A673 (cell line): ENCODE data around the gene BPIFB1. TPM values are rescaled to one million over a fixed set of nuclear protein-coding genes. Genes with fewer than 3 reads are reported as not detected.

Experiments used
- BruUV-seq: library from RNA; stranded (reverse); fragments of 400-500 nt; replicated peaks from 2 replicates; lab custom pipeline; 2021; lab: Mats Ljungman, UMichigan
- CTCF ChIA-PET: fragments of 300-600 bp; sonication (Branson Sonifier 250); formaldehyde crosslinking; loops from one replicate; lab custom pipeline; 2022; ENCODE audit warnings: antibody characterized with exemption; lab: Charles Lee
- POLR2A ChIA-PET: fragments of 300-600 bp; sonication (Branson Sonifier 250); formaldehyde crosslinking; loops from one replicate; lab custom pipeline; 2022; ENCODE audit warnings: antibody characterized with exemption; ENCODE audit not compliant: low non-redundant PET; lab: Charles Lee
- DNase-seq: peaks from one replicate; pipeline ENCODE4 v3.0.0-alpha.2; 2015; ENCODE audit warnings: low spot score
- H3K27ac ChIP-seq: fragments of 200-600 bp; sonication (generic); 2 replicates; pipeline ENCODE4 v1.5.1; 2016; ENCODE audit warnings: mixed run types, low read depth, mild to moderate bottlenecking, mixed read lengths, antibody characterized with exemption, low read length; ENCODE audit not compliant: poor library complexity, severe bottlenecking
- H3K27me3 ChIP-seq: fragments of 200-600 bp; sonication (generic); replicated peaks from 2 replicates; pipeline ENCODE4 v1.6.1; 2017; ENCODE audit warnings: mixed run types, low read depth, mild to moderate bottlenecking, mixed read lengths, antibody characterized with exemption, low read length; ENCODE audit not compliant: insufficient read depth, poor library complexity
- H3K36me3 ChIP-seq: fragments of 200-600 bp; sonication (generic); 2 replicates; pipeline ENCODE4 v1.6.1; 2016; ENCODE audit warnings: mixed run types, mild to moderate bottlenecking, mixed read lengths, antibody characterized with exemption, low read length; ENCODE audit not compliant: insufficient read depth, poor library complexity, severe bottlenecking
- H3K4me1 ChIP-seq: fragments of 200-600 bp; sonication (generic); 2 replicates; pipeline ENCODE4 v1.6.1; 2017; ENCODE audit warnings: mixed run types, mild to moderate bottlenecking, mixed read lengths, antibody characterized with exemption, low read length; ENCODE audit not compliant: insufficient read depth, poor library complexity, severe bottlenecking
- H3K4me3 ChIP-seq: fragments of 200-600 bp; sonication (generic); 2 replicates; pipeline ENCODE4 v1.5.1; 2016; ENCODE audit warnings: low read depth, mixed run types, mild to moderate bottlenecking, mixed read lengths, low read length; ENCODE audit not compliant: poor library complexity, severe bottlenecking
- H3K9me3 ChIP-seq: fragments of 200-600 bp; sonication (generic); 2 replicates; pipeline ENCODE4 v1.6.1; 2016; ENCODE audit warnings: mixed run types, low read depth, mild to moderate bottlenecking, mixed read lengths, antibody characterized with exemption, low read length; ENCODE audit not compliant: poor library complexity, severe bottlenecking
- CTCF ChIP-seq: fragments of 300-800, 200-600 bp; sonication (generic); conservative IDR thresholded peaks from 2 replicates; pipeline ENCODE4 v1.5.1; 2017; ENCODE audit warnings: low read depth, mild to moderate bottlenecking, antibody characterized with exemption, low read length, moderate library complexity, mixed read lengths
- EZH2 ChIP-seq: fragments of 200-600 bp; sonication (generic); IDR thresholded peaks from 2 replicates; pipeline ENCODE4 v1.6.1; 2017; ENCODE audit warnings: borderline replicate concordance, low read depth, mild to moderate bottlenecking, mixed read lengths, antibody characterized with exemption, low read length; ENCODE audit not compliant: poor library complexity, severe bottlenecking
- intact Hi-C: fragments of 100-400 bp; cut with micrococcal nuclease; formaldehyde crosslinking; loops from one replicate; pipeline ENCODE4 v1.10.0; 2022; ENCODE audit not compliant: unreplicated experiment
- total RNA-seq: library from RNA; stranded (reverse); gene quantifications from 2 replicates; pipeline ENCODE4 v1.2.3, GENCODE V29; 2021

Gene BPIFB1
- total RNA-seq, 1 experiment from 2014 or later: not detected

- no peak overlapping the region for H3K27ac ChIP-seq
- ChIA-PET POLR2A (no interaction called here), CTCF (no interaction called here)
- H3K4me3 ChIP-seq: no peak overlapping the region
- H3K4me1 ChIP-seq: no peaks in the 10 kb centered on the region
- DNase-seq: no peak
- no peaks in the 10 kb centered on the region for H3K36me3 ChIP-seq
- no TSS peak for BruUV-seq
- H3K9me3 ChIP-seq: no peaks in the 10 kb centered on the region
- no peak for TF ChIP-seq CTCF
- no peak for TF ChIP-seq EZH2
- intact Hi-C loops: no loop called here
- peaks cover 11% of the 10 kb centered on the region for H3K27me3 ChIP-seq
Measured at GRCh38 chr20:33316958-33317357, 33.9 kb downstream of the BPIFB1 start.

- CTCF ChIA-PET: no interaction called here
- H3K4me1 ChIP-seq: no peaks in the 10 kb centered on the region
- POLR2A ChIA-PET: no interaction called here
- H3K27me3 ChIP-seq: peaks cover 11% of the 10 kb centered on the region
- intact Hi-C loops: no loop called here
- H3K27ac ChIP-seq: no peak overlapping the region
- no peak for DNase-seq
- no peak overlapping the region for H3K4me3 ChIP-seq
- BruUV-seq: no TSS peak
- no peak for TF ChIP-seq CTCF
- no peak for TF ChIP-seq EZH2
- no peaks in the 10 kb centered on the region for H3K9me3 ChIP-seq
- no peaks in the 10 kb centered on the region for H3K36me3 ChIP-seq
Measured at GRCh38 chr20:33317424-33318095, 34.5 kb downstream of the BPIFB1 start.

- Histone ChIP-seq H3K27me3 (peaks cover 11% of the 10 kb centered on the region), H3K4me3 (no peak overlapping the region), H3K27ac (no peak overlapping the region), H3K9me3 (no peaks in the 10 kb centered on the region), H3K4me1 (no peaks in the 10 kb centered on the region), H3K36me3 (no peaks in the 10 kb centered on the region)
- TF ChIP-seq EZH2: no peak
- no peak for TF ChIP-seq CTCF
- CTCF ChIA-PET: no interaction called here
- BruUV-seq: no TSS peak
- DNase-seq: no peak
- intact Hi-C loops: no loop called here
- POLR2A ChIA-PET: no interaction called here
Measured at GRCh38 chr20:33318096-33318429, 35.0 kb downstream of the BPIFB1 start.
